ENCODE data around the gene ADAMTS18. TPM values are rescaled to one million over a fixed set of nuclear protein-coding genes. Genes with fewer than 3 reads are reported as not detected.

ADAMTS18 gene
- total and polyA plus RNA-seq, 2 donors (not counting 3 experiments of a cell fraction or from before 2014, with no cell fraction given) = 18.4 to 27.5 TPM

DNA sequence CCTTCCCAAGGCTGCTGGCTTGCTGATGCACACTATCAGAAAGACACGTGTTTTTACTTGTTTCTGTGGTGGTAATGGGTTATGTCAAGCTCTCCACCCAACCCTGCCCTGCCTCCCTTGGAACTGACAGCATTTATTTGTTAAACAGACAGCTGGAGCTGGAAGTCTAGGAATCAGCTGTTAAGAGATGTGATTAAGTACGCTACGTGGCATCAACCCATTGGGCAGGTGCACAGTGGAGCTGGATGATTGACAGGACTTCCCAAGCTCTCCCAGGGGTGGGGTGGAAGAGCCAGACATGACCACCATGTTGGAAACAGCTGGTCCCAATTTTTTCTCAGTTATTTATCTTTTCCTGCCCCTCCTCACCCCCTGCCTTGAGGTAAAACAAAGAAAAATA, 49.4 kb downstream of the ADAMTS18 start:
- Histone ChIP-seq H3K4me3 (replicated peaks in 1 of 3; ENCODE audit: insufficient read depth in 1 of 3, low read depth in 1 of 3, low read length in 3 of 3) (no peak overlapping the region), H3K27me3 (ENCODE audit: control insufficient read depth in 2 of 2, insufficient read depth in 2 of 2, low read length in 2 of 2) (no peaks in the 10 kb centered on the region), H2AFZ (ENCODE audit: low read depth, low read length) (no peak overlapping the region), H3K4me1 (ENCODE audit: control insufficient read depth, extremely low read depth, insufficient read depth, low read length) (peaks cover 25% of the 10 kb centered on the region), H3K27ac (ENCODE audit: insufficient read depth, low read depth, low read length) (no peak overlapping the region), H4K20me1 (replicated peaks; ENCODE audit: control insufficient read depth, extremely low read depth, insufficient read depth, low read length) (no peaks in the 10 kb centered on the region), H3K9me3 (replicated peaks; ENCODE audit: control insufficient read depth, insufficient read depth, low read length) (no peaks in the 10 kb centered on the region), H3K36me3 (ENCODE audit: control insufficient read depth in 2 of 2, extremely low read depth in 1 of 2, insufficient read depth in 2 of 2, low read length in 2 of 2) (no peaks in the 10 kb centered on the region), H3K9me1 (replicated peaks; ENCODE audit: control insufficient read depth, extremely low read depth, insufficient read depth, low read length) (no peaks in the 10 kb centered on the region), H3K4me2 (ENCODE audit: insufficient read depth, low read length) (no peak overlapping the region), H3K79me2 (ENCODE audit: control insufficient read depth, insufficient read depth, low read length) (no peaks in the 10 kb centered on the region), H3K9ac (replicated peaks; ENCODE audit: extremely low read depth, insufficient read depth, low read length) (no peak overlapping the region)
- intact Hi-C loops (cut with micrococcal nuclease) (no loop called here), dilution Hi-C loops (cut with MboI; ENCODE audit: extremely low pct_ligation_motif_present, low sequenced_read_pairs) (no loop called here)
- ChIA-PET POLR2A (no interaction called here), CTCF (interaction anchor here (0.9 kb wide), 1 partner anchor 77 kb away, joined by 3 read pairs; no protein-coding TSS in a partner anchor)
- DNase-seq (ENCODE audit: low read depth, low spot score) (no peak), FAIRE-seq (no peak)
- TF ChIP-seq FOS (IDR thresholded peaks at IDR 0.05; ENCODE audit: borderline replicate concordance, insufficient read depth, low read length) (no peak), POLR2AphosphoS5 (IDR thresholded peaks at IDR 0.05; ENCODE audit: insufficient read depth, low read depth, low read length) (no peak), POLR2A (IDR thresholded peaks at IDR 0.05; ENCODE audit: low read depth, low read length) (no peak), EZH2 (IDR thresholded peaks at IDR 0.05; ENCODE audit: borderline replicate concordance, low read depth, low read length, severe bottlenecking) (no peak), MYC (IDR thresholded peaks at IDR 0.05; ENCODE audit: low read depth, low read length) (no peak), GATA2 (IDR thresholded peaks at IDR 0.05; ENCODE audit: insufficient read depth, insufficient read length, low read depth, low read length) (no peak), JUN (IDR thresholded peaks at IDR 0.05; ENCODE audit: borderline replicate concordance, insufficient read depth, insufficient read length, low read depth) (no peak)
- TF ChIP-seq, protein P1, sequence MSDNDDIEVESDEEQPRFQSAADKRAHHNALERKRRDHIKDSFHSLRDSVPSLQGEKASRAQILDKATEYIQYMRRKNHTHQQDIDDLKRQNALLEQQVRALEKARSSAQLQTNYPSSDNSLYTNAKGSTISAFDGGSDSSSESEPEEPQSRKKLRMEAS (IDR thresholded peaks at IDR 0.05; ENCODE audit: insufficient read depth, insufficient read length) = no peak
- TF ChIP-seq, protein P2, sequence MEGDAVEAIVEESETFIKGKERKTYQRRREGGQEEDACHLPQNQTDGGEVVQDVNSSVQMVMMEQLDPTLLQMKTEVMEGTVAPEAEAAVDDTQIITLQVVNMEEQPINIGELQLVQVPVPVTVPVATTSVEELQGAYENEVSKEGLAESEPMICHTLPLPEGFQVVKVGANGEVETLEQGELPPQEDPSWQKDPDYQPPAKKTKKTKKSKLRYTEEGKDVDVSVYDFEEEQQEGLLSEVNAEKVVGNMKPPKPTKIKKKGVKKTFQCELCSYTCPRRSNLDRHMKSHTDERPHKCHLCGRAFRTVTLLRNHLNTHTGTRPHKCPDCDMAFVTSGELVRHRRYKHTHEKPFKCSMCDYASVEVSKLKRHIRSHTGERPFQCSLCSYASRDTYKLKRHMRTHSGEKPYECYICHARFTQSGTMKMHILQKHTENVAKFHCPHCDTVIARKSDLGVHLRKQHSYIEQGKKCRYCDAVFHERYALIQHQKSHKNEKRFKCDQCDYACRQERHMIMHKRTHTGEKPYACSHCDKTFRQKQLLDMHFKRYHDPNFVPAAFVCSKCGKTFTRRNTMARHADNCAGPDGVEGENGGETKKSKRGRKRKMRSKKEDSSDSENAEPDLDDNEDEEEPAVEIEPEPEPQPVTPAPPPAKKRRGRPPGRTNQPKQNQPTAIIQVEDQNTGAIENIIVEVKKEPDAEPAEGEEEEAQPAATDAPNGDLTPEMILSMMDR (IDR thresholded peaks at IDR 0.05; ENCODE audit: extremely low read depth in 1 of 2, insufficient read depth in 1 of 2, low read depth in 1 of 2, low read length in 2 of 2) = no peak
- BruUV-seq (replicated peaks) = no TSS peak
